ENCODE data around the gene ADGRB2. TPM values are rescaled to one million over a fixed set of nuclear protein-coding genes. Genes with fewer than 3 reads are reported as not detected.

ADGRB2 gene
- total RNA-seq, 6 experiments from 2014 or later: 0.06 TPM; not detected in 4

GRCh38 chr1:31775210-31775999 is 11.3 kb upstream of the ADGRB2 start:
- DNase-seq (no peak), ATAC-seq (no peak)
- TF ChIP-seq CTCF (IDR thresholded peaks at IDR 0.05) (no peak), POLR2A (IDR thresholded peaks at IDR 0.05) (no peak)
- Histone ChIP-seq H3K4me1 (peaks cover 0 to 4% (median 0%) of the 10 kb centered on the region in 4 donors), H3K27ac (no peak overlapping the region), H3K4me3 (no peak overlapping the region), H3K36me3 (no peaks in the 10 kb centered on the region), H3K27me3 (peaks cover 0 to 9% of the 10 kb centered on the region in 2 donors), H3K9me3 (no peaks in the 10 kb centered on the region)
- intact Hi-C loops (cut with DNase I): no loop called here
- WGBS (ENCODE audit: insufficient coverage, low coverage, low lambda C conversion rate, missing lambda C conversion rate): 65% methylated on average over 10 of the region's 10 CpGs

- Histone ChIP-seq H3K4me3 (no peak overlapping the region), H3K27me3 (peaks cover 0 to 9% of the 10 kb centered on the region in 2 donors), H3K27ac (no peak overlapping the region), H3K4me1 (peaks cover 0 to 8% (median 0%) of the 10 kb centered on the region in 4 donors), H3K36me3 (no peaks in the 10 kb centered on the region), H3K9me3 (no peaks in the 10 kb centered on the region)
- ATAC-seq (no peak), DNase-seq (no peak)
- 50% methylated on average over 3 of the region's 3 CpGs for WGBS (ENCODE audit: insufficient coverage, low coverage, low lambda C conversion rate, missing lambda C conversion rate)
- intact Hi-C loops (cut with DNase I): no loop called here
- no peak for TF ChIP-seq CTCF (IDR thresholded peaks at IDR 0.05)
- no peak for TF ChIP-seq POLR2A (IDR thresholded peaks at IDR 0.05)
These were observed 10.4 kb upstream of the ADGRB2 start for GRCh38 chr1:31774495-31774894.

- Histone ChIP-seq H3K36me3 (no peaks in the 10 kb centered on the region), H3K4me1 (peaks cover 0 to 8% (median 0%) of the 10 kb centered on the region in 4 donors), H3K9me3 (no peaks in the 10 kb centered on the region), H3K4me3 (no peak overlapping the region), H3K27me3 (peaks cover 0 to 12% of the 10 kb centered on the region in 2 donors), H3K27ac (no peak overlapping the region)
- DNase-seq (no peak), ATAC-seq (no peak)
- 72% methylated on average over 5 of the region's 5 CpGs for WGBS (ENCODE audit: insufficient coverage, low coverage, low lambda C conversion rate, missing lambda C conversion rate)
- TF ChIP-seq CTCF (IDR thresholded peaks at IDR 0.05) (no peak), POLR2A (IDR thresholded peaks at IDR 0.05) (no peak)
- intact Hi-C loops (cut with DNase I): no loop called here
These were observed 9.7 kb upstream of the ADGRB2 start for GRCh38 chr1:31773861-31774260.

GRCh38 chr1:31772669-31773248 is 8.6 kb upstream of the ADGRB2 start:
- H3K4me3 ChIP-seq: no peak overlapping the region
- H3K4me1 ChIP-seq: peaks cover 0 to 8% (median 0%) of the 10 kb centered on the region in 4 donors
- H3K27me3 ChIP-seq: peaks cover 0 to 14% of the 10 kb centered on the region in 2 donors
- 0% methylated on average over 6 of the region's 49 CpGs for WGBS (ENCODE audit: insufficient coverage, low coverage, low lambda C conversion rate, missing lambda C conversion rate)
- intact Hi-C loops (cut with DNase I): no loop called here
- H3K27ac ChIP-seq: no peak overlapping the region
- TF ChIP-seq CTCF (IDR thresholded peaks at IDR 0.05): no peak
- no peak for TF ChIP-seq POLR2A (IDR thresholded peaks at IDR 0.05)
- ATAC-seq: no peak
- no peaks in the 10 kb centered on the region for H3K36me3 ChIP-seq
- H3K9me3 ChIP-seq: no peaks in the 10 kb centered on the region
- no peak for DNase-seq
